ENCODE data around the gene AMACR.

The AMACR gene

DNA sequence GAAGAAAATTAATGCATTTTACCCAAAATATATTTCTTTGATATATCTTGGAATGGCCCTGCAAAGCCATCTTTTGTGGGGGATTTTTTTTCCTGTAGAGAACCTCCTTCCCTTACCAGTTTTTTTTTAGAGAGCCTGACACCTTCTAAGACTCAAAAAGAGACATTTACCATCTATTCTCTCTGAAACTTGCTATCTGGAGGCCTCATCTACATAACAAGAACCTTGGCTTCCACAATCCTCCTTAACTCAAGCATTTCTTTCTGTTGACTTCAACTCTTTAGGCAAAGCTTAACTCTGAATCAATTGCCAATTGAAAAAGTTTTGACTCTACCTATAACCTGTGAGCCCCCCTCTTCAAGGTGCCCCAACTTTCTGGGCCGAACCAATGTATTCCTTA lies 29.5 kb downstream of the AMACR start:
- no peaks in the 10 kb centered on the region for H3K36me3 ChIP-seq (ENCODE audit: control insufficient read depth in 1 of 2, insufficient read depth in 2 of 2, low read length in 2 of 2)
- no peak overlapping the region for H3K9ac ChIP-seq (ENCODE audit: low read depth in 1 of 2, low read length in 2 of 2)
- no peaks in the 10 kb centered on the region for H3K9me3 ChIP-seq (ENCODE audit: control insufficient read depth in 1 of 2, low read length in 2 of 2)
- H3K4me3 ChIP-seq (ENCODE audit: low read depth in 1 of 2, low read length in 2 of 2): no peak overlapping the region
- no peak overlapping the region for H3K27ac ChIP-seq (ENCODE audit: low read depth, low read length)
- H3K27me3 ChIP-seq (ENCODE audit: control insufficient read depth in 1 of 2, insufficient read depth in 2 of 2, low read length in 2 of 2): no peaks in the 10 kb centered on the region
- peaks cover 0 to 5% of the 10 kb centered on the region in 2 donors for H3K4me1 ChIP-seq (ENCODE audit: control insufficient read depth in 1 of 2, insufficient read depth in 2 of 2, low read length in 2 of 2)

DNA sequence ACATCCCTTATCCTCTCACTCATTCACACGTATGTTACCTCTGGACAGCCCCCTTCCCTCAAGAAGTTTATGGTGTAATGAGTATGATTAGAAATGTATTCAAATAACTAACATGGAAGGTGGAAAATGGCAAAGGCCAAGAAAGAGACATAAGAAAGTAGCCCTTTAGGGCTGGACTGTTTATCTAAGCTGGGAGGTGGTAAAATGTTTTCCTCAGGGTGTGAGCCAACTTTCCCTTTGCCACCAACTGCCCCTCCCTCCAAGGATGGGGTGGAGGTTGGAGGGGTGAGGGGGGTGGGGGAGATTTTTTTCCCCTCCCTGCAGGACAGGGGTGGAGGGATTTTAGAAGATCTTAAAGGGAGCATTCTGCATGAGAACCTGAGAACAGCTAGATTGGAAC lies 31.5 kb downstream of the AMACR start:
- H3K4me1 ChIP-seq (ENCODE audit: control insufficient read depth in 1 of 2, insufficient read depth in 2 of 2, low read length in 2 of 2): no peaks in the 10 kb centered on the region
- H3K27ac ChIP-seq (ENCODE audit: low read depth, low read length): no peak overlapping the region
- H3K9ac ChIP-seq (ENCODE audit: low read depth in 1 of 2, low read length in 2 of 2): no peak overlapping the region
- no peak overlapping the region for H3K4me3 ChIP-seq (ENCODE audit: low read depth in 1 of 2, low read length in 2 of 2)
- H3K27me3 ChIP-seq (ENCODE audit: control insufficient read depth in 1 of 2, insufficient read depth in 2 of 2, low read length in 2 of 2): no peaks in the 10 kb centered on the region
- H3K9me3 ChIP-seq (ENCODE audit: control insufficient read depth in 1 of 2, low read length in 2 of 2): no peaks in the 10 kb centered on the region
- H3K36me3 ChIP-seq (ENCODE audit: control insufficient read depth in 1 of 2, insufficient read depth in 2 of 2, low read length in 2 of 2): no peaks in the 10 kb centered on the region

DNA sequence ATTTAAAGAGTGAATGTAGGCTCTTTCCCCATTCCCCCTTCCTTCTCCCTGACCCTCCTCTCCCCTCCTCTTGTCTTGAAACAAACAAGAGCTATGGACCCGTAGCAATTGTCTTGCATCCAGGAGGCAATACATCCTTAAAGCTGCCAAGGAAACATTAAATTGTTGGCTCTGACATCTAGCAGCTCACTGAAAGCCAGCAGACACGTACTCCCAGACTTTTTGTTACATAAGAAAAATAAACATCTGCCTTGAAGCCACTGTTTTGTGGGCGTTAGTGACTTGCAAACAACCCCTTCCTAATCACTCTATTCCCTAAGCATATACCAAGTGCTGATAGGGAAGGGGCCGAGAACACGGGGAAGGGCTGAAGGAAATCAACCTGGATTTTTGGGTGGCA lies 32.0 kb downstream of the AMACR start:
- Histone ChIP-seq H3K27me3 (ENCODE audit: control insufficient read depth in 1 of 2, insufficient read depth in 2 of 2, low read length in 2 of 2) (no peaks in the 10 kb centered on the region), H3K4me3 (ENCODE audit: low read depth in 1 of 2, low read length in 2 of 2) (no peak overlapping the region), H3K27ac (ENCODE audit: low read depth, low read length) (no peak overlapping the region), H3K4me1 (ENCODE audit: control insufficient read depth in 1 of 2, insufficient read depth in 2 of 2, low read length in 2 of 2) (no peaks in the 10 kb centered on the region), H3K9me3 (ENCODE audit: control insufficient read depth in 1 of 2, low read length in 2 of 2) (no peaks in the 10 kb centered on the region), H3K9ac (ENCODE audit: low read depth in 1 of 2, low read length in 2 of 2) (no peak overlapping the region), H3K36me3 (ENCODE audit: control insufficient read depth in 1 of 2, insufficient read depth in 2 of 2, low read length in 2 of 2) (no peaks in the 10 kb centered on the region)

DNA sequence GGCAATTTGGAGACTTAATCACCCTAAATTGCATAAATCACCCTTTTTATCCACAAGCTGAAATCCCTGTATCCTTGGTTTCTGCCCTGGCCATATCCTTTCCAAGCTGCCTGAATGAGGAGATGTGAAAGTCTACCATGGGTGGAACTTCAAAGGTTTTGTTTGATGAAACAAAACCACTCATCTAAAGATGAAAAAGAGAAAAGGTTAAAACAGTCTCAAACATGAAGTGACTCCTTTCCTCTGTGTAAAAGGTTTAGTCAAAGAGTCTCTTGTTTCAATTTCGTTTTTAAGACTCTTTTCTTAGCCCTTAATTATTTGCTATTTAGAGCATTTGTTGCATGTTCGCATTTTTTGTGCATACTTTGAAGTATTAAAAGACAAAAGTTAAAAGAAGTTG lies 34.6 kb downstream of the AMACR start:
- no peak overlapping the region for H3K9ac ChIP-seq (ENCODE audit: low read depth in 1 of 2, low read length in 2 of 2)
- H3K27me3 ChIP-seq (ENCODE audit: control insufficient read depth in 1 of 2, insufficient read depth in 2 of 2, low read length in 2 of 2): no peaks in the 10 kb centered on the region
- no peaks in the 10 kb centered on the region for H3K36me3 ChIP-seq (ENCODE audit: control insufficient read depth in 1 of 2, insufficient read depth in 2 of 2, low read length in 2 of 2)
- H3K4me3 ChIP-seq (ENCODE audit: low read depth in 1 of 2, low read length in 2 of 2): no peak overlapping the region
- H3K9me3 ChIP-seq (ENCODE audit: control insufficient read depth in 1 of 2, low read length in 2 of 2): no peaks in the 10 kb centered on the region
- no peaks in the 10 kb centered on the region for H3K4me1 ChIP-seq (ENCODE audit: control insufficient read depth in 1 of 2, insufficient read depth in 2 of 2, low read length in 2 of 2)
- no peak overlapping the region for H3K27ac ChIP-seq (ENCODE audit: low read depth, low read length)

DNA sequence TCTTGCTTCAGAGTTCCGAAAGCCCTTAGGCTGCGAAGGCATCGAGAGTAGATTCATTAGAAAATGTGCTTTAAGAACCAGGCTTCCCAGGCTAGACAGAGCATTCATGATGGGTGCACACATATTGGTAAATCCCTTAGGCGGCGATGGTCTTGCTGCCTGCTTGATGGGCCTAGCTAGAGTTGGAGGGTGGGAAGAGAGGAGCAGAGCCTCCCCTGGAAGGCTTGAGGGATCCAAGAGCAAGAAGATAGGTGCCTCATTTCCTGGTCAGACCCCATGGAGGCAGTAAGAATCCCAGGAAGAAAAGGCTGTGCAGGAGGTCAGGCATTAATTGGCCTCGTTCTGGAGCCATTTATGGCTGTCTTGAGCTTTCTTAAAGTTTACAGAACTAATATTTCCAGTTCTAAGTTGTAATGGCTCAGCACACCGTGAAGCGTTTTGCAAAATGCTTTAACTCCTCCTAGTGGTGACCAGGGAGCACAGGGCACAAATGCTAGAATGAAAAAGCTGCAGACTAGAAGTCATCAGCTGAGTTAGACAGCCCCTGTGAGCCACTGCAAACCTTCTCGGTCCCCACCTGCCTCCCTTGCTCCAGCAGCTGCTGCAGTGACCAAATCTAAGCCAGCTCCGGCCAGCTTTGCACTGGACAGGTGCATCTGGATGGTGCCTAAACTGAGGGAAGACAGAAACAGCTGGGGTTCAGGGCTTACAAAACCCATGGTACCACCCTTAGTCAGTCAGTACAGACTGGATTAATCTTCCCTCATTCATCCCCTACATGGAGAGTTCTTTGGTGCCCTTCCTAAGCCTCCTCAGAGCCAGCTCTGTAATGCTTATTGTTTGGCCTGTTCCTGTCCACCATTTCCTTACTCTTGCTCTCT lies 38.0 kb downstream of the AMACR start:
- Histone ChIP-seq H3K4me3 (ENCODE audit: low read depth in 1 of 2, low read length in 2 of 2) (no peak overlapping the region), H3K27me3 (ENCODE audit: control insufficient read depth in 1 of 2, insufficient read depth in 2 of 2, low read length in 2 of 2) (no peaks in the 10 kb centered on the region), H3K9ac (ENCODE audit: low read depth in 1 of 2, low read length in 2 of 2) (no peak overlapping the region), H3K36me3 (ENCODE audit: control insufficient read depth in 1 of 2, insufficient read depth in 2 of 2, low read length in 2 of 2) (no peaks in the 10 kb centered on the region), H3K4me1 (ENCODE audit: control insufficient read depth in 1 of 2, insufficient read depth in 2 of 2, low read length in 2 of 2) (no peaks in the 10 kb centered on the region), H3K27ac (ENCODE audit: low read depth, low read length) (no peak overlapping the region), H3K9me3 (ENCODE audit: control insufficient read depth in 1 of 2, low read length in 2 of 2) (no peaks in the 10 kb centered on the region)

DNA sequence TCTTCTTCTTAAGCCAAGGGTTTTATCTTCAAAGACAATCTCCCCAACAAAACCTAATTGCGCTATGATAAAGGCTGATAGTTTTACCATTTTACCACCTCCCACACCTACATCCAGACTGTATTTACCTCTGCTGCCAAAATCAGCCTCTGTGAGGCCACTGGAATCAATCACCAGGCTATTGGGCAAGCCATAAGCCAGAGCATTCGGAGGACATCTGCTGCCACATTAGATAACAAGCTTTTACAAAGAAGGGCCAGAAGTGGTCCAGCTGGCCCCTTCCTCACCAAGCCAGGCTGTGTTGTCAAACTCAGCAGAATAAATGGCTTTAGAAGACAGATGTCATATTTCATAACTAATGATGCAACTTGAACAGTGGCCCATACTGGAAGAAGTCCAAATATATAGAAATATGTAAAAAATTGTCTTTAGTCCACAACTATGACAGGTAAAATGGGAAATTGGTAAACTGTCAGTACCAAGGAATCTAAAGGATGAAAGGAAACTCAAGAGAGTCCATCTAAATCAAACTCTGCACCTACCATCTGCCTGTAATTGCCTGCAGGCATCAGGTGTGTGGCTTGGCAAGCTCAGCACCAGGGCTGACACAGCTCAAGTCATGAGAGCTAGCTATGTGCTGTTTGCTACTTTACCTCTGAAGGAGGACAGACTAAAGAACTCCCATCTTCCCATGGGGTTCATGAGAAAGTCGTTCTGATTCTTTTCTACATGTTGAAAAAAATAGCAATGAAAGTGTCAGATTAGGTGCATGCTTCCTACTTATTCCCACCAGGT lies 39.4 kb downstream of the AMACR start:
- H3K4me3 ChIP-seq (ENCODE audit: low read depth in 1 of 2, low read length in 2 of 2): no peak overlapping the region
- no peaks in the 10 kb centered on the region for H3K36me3 ChIP-seq (ENCODE audit: control insufficient read depth in 1 of 2, insufficient read depth in 2 of 2, low read length in 2 of 2)
- no peaks in the 10 kb centered on the region for H3K4me1 ChIP-seq (ENCODE audit: control insufficient read depth in 1 of 2, insufficient read depth in 2 of 2, low read length in 2 of 2)
- no peak overlapping the region for H3K27ac ChIP-seq (ENCODE audit: low read depth, low read length)
- H3K9me3 ChIP-seq (ENCODE audit: control insufficient read depth in 1 of 2, low read length in 2 of 2): no peaks in the 10 kb centered on the region
- no peak overlapping the region for H3K9ac ChIP-seq (ENCODE audit: low read depth in 1 of 2, low read length in 2 of 2)
- H3K27me3 ChIP-seq (ENCODE audit: control insufficient read depth in 1 of 2, insufficient read depth in 2 of 2, low read length in 2 of 2): no peaks in the 10 kb centered on the region

DNA sequence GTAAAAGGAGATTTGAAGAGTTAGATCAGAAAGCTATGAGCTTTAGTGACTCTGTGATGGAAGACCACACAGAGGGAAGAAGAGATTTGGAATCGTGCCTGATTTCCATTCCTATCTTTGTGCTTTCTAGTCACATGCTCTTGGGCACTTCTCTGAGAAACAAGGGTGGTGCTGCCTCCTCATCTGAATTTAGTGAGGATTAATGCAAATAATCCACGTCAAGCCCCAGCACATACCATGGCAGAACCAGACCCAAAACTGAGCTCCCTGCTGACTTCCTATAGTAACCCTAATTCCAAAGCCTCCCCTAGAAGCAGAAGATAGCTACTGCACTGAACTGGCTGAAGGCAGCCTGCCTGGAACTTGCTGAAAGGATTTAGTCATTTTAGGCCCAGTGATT lies 41.0 kb downstream of the AMACR start:
- Histone ChIP-seq H3K4me3 (ENCODE audit: low read depth in 1 of 2, low read length in 2 of 2) (no peak overlapping the region), H3K27me3 (ENCODE audit: control insufficient read depth in 1 of 2, insufficient read depth in 2 of 2, low read length in 2 of 2) (no peaks in the 10 kb centered on the region), H3K27ac (ENCODE audit: low read depth, low read length) (no peak overlapping the region), H3K36me3 (ENCODE audit: control insufficient read depth in 1 of 2, insufficient read depth in 2 of 2, low read length in 2 of 2) (no peaks in the 10 kb centered on the region), H3K4me1 (ENCODE audit: control insufficient read depth in 1 of 2, insufficient read depth in 2 of 2, low read length in 2 of 2) (no peaks in the 10 kb centered on the region), H3K9ac (ENCODE audit: low read depth in 1 of 2, low read length in 2 of 2) (no peak overlapping the region), H3K9me3 (ENCODE audit: control insufficient read depth in 1 of 2, low read length in 2 of 2) (no peaks in the 10 kb centered on the region)

DNA sequence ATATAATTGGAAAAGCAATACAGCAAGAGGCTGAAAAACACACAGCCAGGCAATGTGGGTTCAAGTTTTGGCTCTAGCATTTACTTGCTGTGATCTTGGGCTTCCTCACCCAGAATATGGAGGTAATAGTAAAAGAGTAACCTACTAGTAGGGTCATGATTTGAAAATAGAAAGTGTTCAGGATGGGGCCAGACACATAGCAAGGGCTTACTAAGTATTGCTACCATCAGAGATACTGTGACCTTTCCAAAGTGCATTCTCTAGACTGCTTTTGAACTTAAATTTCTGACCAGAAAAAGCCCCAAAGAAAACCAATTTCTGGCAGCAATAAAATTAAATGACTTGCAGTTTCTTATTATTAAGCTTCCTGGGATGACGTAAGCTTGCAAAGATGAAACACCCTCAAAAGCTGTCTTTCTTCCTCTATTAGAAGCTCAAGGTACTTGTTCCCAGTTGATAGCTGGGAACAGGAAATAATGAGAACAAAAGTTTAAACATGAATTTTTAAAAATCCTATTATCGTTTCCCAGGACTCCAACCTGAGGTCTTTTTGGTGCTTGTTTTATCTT lies 43.6 kb downstream of the AMACR start:
- H3K9me3 ChIP-seq (ENCODE audit: control insufficient read depth in 1 of 2, low read length in 2 of 2): no peaks in the 10 kb centered on the region
- H3K36me3 ChIP-seq (ENCODE audit: control insufficient read depth in 1 of 2, insufficient read depth in 2 of 2, low read length in 2 of 2): no peaks in the 10 kb centered on the region
- no peak overlapping the region for H3K9ac ChIP-seq (ENCODE audit: low read depth in 1 of 2, low read length in 2 of 2)
- H3K27me3 ChIP-seq (ENCODE audit: control insufficient read depth in 1 of 2, insufficient read depth in 2 of 2, low read length in 2 of 2): no peaks in the 10 kb centered on the region
- H3K4me1 ChIP-seq (ENCODE audit: control insufficient read depth in 1 of 2, insufficient read depth in 2 of 2, low read length in 2 of 2): no peaks in the 10 kb centered on the region
- no peak overlapping the region for H3K27ac ChIP-seq (ENCODE audit: low read depth, low read length)
- H3K4me3 ChIP-seq (ENCODE audit: low read depth in 1 of 2, low read length in 2 of 2): no peak overlapping the region

DNA sequence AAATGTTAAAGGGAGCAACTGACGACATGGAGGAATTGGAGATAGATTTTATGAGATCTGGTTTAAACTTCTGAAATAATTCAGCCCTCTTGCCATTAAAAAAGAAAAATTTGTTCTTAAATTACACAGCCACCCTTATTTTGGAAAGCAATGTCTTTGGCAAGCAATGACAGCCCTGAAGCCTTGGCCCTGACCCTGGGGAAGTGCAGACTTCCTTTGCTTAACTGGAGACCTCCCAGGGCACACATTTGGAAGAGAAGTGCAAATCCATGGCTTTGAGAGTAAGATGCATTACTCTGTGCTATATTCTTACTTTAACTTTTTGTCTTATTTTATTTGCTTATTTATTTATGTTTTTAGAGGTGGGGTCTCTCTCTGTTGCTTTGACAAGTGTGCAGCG lies 49.7 kb downstream of the AMACR start:
- H3K27me3 ChIP-seq (ENCODE audit: control insufficient read depth in 1 of 2, insufficient read depth in 2 of 2, low read length in 2 of 2): no peaks in the 10 kb centered on the region
- no peak overlapping the region for H3K9ac ChIP-seq (ENCODE audit: low read depth in 1 of 2, low read length in 2 of 2)
- H3K4me1 ChIP-seq (ENCODE audit: control insufficient read depth in 1 of 2, insufficient read depth in 2 of 2, low read length in 2 of 2): no peaks in the 10 kb centered on the region
- no peak overlapping the region for H3K27ac ChIP-seq (ENCODE audit: low read depth, low read length)
- no peak overlapping the region for H3K4me3 ChIP-seq (ENCODE audit: low read depth in 1 of 2, low read length in 2 of 2)
- H3K36me3 ChIP-seq (ENCODE audit: control insufficient read depth in 1 of 2, insufficient read depth in 2 of 2, low read length in 2 of 2): no peaks in the 10 kb centered on the region
- no peaks in the 10 kb centered on the region for H3K9me3 ChIP-seq (ENCODE audit: control insufficient read depth in 1 of 2, low read length in 2 of 2)

DNA sequence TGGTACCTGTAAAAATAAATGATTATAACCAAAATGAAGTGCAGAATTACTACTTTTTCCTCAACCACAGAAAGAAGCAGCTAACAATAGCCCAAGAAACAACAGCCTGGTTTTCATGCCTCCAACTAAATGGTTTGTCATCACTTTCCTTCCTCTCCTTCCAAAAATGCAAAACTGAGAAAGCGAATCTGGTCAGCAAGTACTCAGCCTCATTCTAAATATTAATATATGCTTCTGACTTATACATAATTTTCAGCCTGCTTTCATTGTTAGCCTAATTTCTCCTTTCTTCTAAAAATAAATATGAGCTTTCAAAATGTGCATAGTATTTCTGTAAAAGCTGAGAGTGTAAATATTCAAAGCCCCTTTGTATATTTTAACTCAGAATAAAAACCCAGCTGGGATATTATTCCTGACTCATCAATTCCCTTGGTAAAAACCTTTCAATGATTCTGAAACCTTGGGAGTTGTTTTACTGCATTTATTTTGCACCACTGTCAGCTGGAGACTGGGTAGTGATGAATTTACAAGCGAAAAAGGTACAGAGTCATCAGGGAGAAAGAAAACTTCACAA lies 50.2 kb downstream of the AMACR start:
- Histone ChIP-seq H3K27ac (ENCODE audit: low read depth, low read length) (no peak overlapping the region), H3K27me3 (ENCODE audit: control insufficient read depth in 1 of 2, insufficient read depth in 2 of 2, low read length in 2 of 2) (no peaks in the 10 kb centered on the region), H3K9me3 (ENCODE audit: control insufficient read depth in 1 of 2, low read length in 2 of 2) (no peaks in the 10 kb centered on the region), H3K36me3 (ENCODE audit: control insufficient read depth in 1 of 2, insufficient read depth in 2 of 2, low read length in 2 of 2) (no peaks in the 10 kb centered on the region), H3K4me1 (ENCODE audit: control insufficient read depth in 1 of 2, insufficient read depth in 2 of 2, low read length in 2 of 2) (no peaks in the 10 kb centered on the region), H3K9ac (ENCODE audit: low read depth in 1 of 2, low read length in 2 of 2) (no peak overlapping the region), H3K4me3 (ENCODE audit: low read depth in 1 of 2, low read length in 2 of 2) (no peak overlapping the region)
